GM23338 (cell line): ENCODE data around the gene FAM149B1.

Experiments used
- CTCF ChIP-seq, 2 experiments: fragments of 200-600 bp in 1 of 2; sonication (generic) in 1 of 2; conservative IDR thresholded peaks; 2 replicates each; pipeline versions ENCODE4 v1.5.1 to v1.6.1; 2016 to 2017; ENCODE audit warnings: antibody characterized with exemption in 2 of 2, low read depth in 2 of 2, mild to moderate bottlenecking in 2 of 2, moderate library complexity in 1 of 2
- NANOG ChIP-seq: IDR thresholded peaks from 2 replicates; pipeline ENCODE4 v1.6.1; 2016; ENCODE audit warnings: antibody characterized with exemption, borderline replicate concordance
- POLR2AphosphoS5 ChIP-seq: IDR thresholded peaks from 2 replicates; pipeline ENCODE4 v1.6.1; 2016; ENCODE audit warnings: antibody characterized with exemption, low read depth
- REST ChIP-seq: IDR thresholded peaks from one replicate; pipeline ENCODE4 v1.6.1; 2018; ENCODE audit warnings: antibody characterized with exemption; ENCODE audit not compliant: unreplicated experiment

- TF ChIP-seq REST, result no peak
- no peak for TF ChIP-seq CTCF (conservative IDR thresholded peaks at IDR 0.05; ENCODE audit: low read depth in 2 of 2)
- TF ChIP-seq POLR2AphosphoS5, result no peak
- TF ChIP-seq NANOG, result no peak
Observed at GRCh38 chr10:73168465-73168803, 515 bp downstream of the FAM149B1 start.
